GM18499 (cell line): ENCODE measurements around the gene MED23.

Experiments
- ATAC-seq: cut with Tn5 transposase; IDR thresholded peaks from one replicate; pipeline ENCODE4 v1.9.1; 2021; ENCODE audit warnings: moderate number of reproducible peaks; ENCODE audit not compliant: insufficient read depth, unreplicated experiment

Gene MED23

DNA sequence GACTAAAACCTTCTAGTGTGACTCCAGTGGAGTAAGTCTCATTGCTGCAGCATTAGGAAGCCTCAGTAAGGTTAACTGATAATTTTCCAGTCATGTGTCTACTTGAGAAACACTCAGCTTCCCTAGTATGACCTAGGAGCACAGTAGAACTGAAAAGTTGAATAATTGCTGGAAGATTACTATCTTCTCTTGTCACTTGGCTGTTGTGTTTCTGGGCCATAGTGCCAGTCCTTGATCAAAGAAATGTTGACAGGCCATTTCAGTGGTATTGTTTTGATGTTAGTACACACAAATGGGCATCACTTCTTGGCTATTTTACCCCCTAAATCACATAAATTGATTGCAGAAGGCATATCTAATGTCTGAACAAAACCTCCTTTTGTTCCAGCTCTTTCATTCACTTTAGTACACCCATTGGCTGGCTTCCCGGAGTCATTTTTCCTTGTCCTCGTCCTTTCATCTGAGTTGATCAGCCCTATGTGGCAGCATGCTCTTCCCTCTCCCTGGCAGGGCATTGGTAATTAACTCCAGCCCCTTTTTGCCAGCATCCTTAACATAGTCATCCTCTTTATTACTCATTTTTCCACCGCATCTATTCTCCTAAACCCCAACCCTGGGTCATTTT is 15.1 kb upstream of the MED23 start:
- no peak for ATAC-seq

DNA sequence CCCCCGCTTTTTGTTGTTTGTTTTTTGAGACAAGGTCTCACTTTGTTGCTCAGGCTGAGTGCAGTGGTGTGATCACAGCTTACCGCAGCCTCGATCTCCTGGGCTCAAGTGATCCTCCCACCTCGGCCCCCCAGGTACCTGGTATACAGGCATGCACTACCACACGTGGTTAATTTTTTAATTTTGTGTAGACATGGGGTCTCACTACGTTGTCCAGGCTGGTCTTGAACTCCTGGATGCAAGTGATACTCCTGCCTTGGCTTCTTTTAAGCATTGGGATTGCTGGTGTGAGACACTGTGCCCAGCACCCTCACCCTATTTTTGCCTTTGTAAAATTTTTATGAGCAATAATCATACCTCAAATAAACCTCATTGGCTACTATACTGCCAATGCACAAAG is 14.5 kb upstream of the MED23 start:
- no peak for ATAC-seq

DNA sequence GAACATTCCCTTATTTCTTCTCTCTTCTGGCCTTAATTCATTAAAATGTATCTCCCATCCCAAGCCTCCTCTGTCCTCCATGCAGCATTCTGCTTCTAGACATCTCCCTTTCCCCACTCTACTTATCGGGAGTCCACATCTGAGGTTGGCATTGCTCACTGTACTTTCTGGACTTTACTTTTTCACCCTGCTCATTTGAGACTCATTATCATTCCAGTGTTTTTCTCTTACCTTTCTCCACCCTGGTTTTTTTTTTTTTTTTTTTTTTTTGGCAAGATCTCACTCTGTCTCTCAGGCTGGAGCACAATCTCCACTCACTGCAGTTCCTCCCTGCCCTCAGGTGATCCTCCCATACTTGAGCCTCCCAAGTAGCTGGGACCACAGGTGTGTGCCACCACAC is 13.5 kb upstream of the MED23 start:
- ATAC-seq = no peak

DNA sequence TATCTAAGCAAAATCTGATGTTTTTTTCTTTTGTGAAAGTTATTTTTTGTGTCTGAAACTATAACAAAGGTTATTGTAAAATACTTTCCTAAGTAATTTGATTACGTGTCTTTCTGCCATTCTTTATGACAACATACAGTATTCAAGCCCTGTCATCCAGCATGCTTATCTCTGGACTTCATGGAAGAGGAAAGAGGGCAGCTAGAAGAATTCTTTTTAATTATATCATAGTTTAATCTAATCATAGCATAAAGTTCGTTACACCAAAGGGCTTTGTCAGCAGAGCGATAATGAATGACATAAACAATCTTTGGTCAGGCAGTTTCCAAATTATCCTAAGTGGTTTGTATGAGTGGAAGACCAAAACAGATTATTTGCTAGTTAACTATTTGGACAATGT is 12.5 kb upstream of the MED23 start:
- ATAC-seq = no peak

DNA sequence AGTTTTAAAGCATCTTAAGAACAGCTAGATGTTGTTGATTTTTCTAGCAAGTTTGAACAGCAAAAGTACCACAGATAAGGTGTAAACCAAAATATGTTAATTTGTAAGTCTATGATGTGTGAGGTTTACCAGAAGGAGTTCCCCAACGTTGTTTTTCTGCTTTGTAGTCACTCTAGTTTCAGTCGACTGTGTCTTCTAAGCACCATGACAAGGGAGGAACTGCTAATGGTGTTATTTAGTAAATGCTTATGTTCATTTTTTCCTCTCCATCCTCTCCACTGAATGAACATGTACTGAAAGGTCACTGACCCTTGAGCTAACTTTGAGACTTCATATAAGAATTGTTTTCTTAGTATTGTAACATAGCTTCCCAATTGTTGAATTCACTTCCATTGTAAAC is 12.1 kb upstream of the MED23 start:
- ATAC-seq = no peak

DNA sequence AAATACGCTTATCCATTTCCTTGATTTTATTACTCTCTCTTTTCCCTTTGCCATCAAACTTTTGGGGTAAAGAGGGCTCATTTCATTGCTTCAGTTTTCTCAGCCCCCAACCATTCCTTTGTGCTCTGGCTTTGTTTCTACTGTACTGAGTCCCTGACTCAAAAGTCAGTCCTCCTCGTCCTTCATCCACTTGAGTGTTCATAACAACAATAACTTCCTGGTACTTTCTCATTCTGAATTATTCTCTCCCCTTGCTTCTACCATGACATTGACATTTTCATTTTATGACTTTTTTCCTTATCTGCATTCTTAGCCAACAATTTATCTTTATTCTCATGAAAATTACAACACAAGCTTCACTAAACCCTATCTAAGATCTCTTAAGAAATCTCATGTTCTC is 10.0 kb upstream of the MED23 start:
- no peak for ATAC-seq

DNA sequence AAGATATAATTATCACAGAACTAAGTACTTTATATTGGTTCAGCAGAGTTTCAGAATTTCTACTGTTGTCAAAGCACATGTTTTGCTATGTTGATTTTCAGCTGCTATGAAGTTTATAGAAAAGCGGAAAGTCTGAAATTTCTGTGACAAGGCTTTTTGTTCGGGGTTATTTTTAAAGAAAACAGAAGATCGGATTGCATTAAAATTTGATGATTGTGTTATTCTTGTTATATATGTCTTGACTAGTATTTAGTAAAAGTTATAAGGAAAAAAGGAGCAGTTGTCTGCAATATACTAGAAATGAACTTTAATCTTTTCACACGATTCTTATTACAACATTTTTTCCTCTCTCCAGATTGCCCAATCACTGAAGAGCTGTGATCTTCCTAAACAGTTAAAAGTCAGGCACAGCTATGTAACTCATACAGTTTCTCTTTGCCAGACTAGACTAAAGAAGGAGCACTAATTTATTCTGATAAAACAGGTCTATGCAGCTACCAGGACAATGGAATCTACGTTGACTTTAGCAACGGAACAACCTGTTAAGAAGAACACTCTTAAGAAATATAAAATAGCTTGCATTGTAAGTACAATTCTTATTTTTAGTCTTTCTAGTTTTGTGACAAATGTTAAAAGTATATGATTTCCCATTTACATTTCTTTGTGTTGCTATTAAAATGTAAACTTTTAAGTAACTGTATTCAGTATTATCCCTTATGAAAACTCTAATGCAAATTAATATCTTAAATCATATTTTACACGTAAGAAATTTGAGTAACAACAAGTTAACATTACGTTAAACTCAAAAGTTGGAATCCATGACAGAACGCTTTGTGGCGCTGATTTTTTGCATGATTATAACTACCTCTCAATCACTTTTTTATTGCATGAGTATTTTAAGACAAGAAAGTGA is 9.1 kb upstream of the MED23 start, which contains the start of gene ENPP3:
ENPP3 (plus strand) TSS at position 423 of the 913 bp plus-strand sequence; CDS start at position 506, 83 bp downstream.
- no peak for ATAC-seq

DNA sequence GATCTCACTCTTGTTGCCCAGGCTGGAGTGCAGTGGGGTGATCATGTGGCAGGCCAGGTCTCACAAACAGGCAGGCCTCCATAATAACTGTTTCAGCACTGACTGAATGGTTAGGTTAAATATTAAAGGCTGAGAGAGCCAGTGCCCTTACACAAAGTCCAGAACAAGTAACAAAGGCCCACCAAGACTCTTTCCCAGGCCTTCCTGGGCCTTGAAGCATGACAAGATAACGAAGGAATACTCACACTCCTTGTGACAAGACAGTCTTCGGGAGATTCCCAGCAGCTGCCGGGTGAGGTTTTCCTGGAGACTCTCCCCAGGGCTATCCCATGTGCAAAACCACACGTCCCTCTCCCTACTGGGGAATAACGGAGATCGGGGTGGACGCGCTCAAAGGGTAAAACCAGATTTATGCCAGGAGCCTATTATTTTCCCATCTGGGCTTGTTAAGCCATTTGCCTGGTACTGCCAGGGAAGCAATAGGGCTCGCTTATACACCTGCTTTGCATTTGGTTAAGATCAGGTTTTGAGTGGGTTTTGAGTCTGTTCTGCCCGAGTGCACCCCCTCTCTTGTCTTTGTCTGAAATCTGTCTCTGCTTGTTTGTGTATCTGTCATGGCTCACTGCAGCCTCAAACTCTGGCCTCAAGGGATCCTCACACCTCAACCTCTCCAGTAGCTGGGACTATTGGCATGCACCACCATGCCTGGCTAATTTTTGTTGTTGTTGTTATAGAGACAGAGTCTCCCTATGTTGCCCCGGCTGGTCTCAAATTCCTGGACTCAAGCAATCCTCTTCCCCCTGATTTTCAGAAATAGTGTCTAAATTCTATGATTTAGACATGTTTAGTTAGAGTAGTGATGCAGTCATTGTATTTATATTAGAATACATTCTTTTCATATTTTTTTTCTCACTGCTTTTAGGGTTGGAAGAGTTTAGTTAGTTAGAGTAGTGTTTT is 7.6 kb upstream of the MED23 start:
- peak; percentile 78 for ATAC-seq

DNA sequence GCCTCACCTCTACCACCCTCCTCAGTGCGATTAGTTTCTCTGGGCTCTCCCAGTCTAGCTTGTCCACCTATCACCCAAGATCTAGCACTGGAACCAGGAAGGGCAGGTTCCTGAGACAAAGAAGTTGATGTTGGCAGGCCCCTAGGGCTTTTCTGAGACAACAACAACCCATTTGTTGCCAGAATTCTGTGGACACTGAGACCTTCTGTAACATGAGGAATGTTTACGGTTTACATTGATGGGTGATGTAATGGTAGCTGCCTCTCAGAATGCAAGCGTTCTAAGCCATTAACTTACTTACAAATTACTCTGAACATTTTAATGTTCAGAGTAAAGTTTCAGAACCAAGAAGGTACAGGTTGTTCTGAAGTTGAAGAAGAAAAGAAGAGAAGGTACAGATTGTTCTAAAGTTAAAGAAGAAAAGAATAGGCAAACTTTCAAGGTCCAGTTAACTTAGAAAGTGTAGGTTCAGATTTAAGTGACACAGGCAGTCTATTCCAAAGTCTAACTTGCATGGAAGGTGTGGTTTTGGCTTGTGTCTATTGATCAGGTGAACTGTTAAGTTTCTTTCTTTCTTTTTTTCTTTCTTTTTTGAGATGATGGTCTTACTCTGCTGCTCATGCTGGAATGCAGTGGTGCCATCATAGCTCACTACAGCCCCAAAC is 3.7 kb upstream of the MED23 start:
- ATAC-seq = no peak

DNA sequence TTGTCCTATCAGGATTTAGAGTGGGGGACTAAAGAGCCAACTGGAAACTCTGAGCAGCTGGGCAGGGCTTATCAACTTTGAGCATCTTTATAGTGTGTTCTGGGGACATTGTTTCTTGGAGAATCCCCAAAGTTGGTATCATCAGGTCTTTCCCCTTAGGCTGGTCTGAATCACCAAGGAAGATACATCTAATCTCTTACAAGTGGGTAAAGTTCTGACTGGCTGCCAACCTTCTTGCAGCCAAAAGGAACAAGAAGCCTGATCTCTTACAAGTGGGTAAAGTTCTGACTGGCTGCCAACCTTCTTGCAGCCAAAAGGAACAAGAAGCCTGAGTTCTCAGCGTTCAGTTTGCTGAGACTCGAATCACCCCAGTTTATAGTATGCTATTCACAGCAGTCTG is 1.6 kb upstream of the MED23 start:
- ATAC-seq = no peak

DNA sequence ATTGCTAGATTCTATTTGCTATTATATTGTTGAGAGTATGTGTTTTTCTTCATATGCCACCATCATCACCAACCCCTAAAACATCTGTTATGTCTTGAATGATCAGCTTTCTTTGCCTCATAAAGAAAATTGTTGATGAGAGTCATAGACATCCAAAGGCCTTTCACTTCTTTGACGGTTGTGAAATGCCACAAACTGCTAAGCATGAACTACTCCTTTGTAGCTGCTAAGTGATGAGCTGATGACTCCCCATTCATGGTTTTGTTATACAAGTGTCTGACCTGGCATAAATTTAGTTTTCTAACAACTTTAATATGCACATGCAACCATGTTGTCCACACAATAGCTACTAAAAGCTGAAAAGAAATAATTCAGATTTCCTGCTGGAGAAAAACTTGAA is 684 bp upstream of the MED23 start:
- ATAC-seq = no peak

DNA sequence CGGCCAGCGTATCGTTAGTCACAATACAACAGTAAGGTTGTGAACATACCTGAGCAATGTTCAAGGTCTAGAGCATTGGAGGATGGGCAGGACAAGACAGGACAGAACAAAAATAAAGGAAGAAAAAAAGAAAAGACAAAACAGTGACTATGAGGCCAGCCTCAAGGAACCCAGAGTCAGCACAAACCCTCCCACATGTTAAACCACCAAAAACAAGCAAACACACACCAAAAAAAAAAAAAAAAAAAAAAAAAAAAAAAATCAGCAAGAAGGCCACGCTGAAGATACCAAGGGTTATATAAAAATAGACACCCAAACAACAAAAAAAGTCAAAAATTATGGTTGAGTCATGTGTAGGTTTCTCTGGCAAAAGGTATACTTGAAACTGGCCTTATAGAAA is 12.8 kb downstream of the MED23 start:
- ATAC-seq = no peak

DNA sequence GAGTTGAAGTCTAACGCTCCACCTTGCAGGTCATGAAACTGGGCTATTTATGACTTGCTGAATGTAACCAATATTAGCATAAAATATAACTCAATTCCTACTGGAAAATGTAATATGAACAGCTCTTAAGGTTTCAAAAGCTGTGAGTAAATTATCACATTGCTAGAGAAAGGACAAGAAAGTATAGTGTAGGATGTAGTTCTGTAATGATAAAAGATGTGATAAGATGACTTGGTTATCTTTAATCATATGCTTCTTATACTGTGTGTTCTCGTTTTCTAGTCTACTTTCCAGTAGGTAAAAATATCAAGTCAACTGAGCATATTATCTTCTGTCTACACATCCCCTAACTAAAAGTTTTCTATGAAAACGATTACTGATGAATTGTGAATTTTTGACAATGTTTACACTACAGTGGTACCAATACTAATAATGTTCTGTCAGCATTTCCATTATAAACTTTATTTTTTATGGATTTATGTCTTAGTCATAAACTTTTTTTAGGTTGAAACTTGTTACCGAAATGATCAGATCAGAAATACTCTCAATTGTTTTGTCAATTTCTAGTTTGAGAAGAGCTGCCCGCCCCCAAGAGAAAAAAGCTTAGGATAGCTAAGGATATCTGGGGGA is 14.6 kb downstream of the MED23 start:
- no peak for ATAC-seq

DNA sequence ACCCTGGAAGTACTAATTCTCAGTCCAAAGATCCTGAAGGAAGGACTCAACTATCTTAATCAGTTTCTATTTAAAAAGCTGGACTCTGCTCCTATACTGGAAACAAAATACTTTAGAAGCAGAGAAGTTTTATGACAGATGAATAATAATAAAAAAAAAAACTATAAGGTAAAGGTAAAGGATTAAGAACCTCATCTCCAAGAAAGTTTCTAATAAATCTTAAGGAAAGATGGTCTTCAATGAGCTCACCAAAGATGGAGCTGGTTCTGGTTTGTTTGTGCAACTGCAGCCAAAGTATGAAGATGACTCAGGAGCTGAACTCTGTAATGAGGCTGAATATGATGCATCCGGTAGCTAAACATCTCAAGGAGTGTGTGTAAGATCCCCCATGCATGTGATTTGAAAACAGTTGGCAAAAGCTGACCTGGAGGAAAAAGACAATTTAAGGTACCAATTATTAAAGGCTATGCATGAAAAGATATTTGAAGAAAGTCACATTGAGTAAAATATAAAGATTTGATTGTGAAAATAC is 25.2 kb downstream of the MED23 start:
- ATAC-seq = no peak

DNA sequence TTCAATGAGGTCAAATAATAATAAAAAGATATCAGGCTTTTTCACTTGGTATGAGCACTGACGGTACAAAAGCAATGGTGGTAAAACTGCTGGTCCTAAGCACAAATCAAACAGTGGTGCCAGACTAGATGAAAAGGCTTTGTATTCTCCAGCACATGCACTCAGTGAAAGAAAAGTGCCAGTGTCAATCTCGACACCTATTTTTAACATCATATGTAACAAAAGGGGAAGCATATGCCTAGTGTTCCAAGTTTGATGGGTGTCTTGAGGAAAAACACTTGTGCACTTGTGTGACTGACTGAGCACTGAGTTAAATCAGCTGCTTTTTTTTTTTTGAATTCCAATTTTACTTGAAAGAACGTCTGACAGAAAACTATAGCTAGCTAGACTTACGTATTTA is 27.3 kb downstream of the MED23 start:
- ATAC-seq = no peak

DNA sequence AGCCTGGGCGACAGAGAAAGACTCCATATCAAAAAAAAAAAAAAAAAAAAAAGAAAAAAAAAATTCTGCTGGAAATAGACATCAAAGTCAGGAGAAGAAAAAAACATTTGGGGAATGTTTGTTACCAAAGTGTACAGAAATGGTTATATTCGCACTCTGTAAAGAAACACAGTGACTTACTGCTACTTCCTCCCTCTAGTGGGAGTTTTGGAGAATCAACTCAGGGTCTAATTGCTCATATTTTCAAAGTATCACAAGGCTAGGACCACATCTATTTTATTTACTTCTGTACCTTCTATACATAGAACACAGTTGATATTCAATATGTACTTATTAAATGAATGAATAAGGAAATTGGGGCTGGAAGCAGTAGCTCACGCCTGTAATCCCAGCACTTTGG is 30.6 kb downstream of the MED23 start:
- no peak for ATAC-seq

DNA sequence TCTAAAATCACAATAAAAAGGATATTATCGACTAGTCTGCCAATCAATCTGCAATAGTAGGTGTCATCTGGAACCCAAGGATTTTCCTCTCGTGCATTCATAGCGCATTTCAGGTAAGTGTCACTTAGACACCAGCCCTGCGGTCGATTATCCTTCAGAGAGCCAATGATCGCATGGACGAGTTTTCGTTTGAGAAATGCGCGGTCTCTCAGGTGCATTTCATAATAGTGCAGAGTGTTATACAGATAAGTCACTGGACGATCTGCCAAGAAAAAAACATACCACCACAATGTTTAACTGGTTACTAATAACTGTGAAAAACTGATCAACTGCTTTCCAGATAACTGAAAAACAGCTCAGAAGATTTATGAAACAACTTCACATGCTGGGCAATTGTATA is 34.0 kb downstream of the MED23 start:
- ATAC-seq = no peak

DNA sequence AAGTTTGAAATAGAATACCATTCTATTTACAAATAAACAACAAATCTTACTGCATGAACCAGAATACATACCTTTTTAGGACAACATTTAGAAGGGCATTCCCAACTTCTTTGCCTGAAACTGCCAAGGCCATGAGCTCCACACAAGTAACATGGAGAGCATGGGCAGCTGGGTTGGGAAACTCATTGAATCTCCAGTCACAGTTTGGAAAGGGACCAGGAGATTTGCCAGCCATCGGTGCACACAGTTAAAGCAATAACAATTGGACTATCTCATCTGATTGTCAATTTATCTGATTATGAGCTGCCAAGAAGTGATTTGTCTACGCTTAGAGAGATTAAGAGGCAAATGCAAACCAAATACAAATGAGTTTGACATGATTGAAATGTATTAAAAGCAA is 35.1 kb downstream of the MED23 start:
- ATAC-seq = no peak

DNA sequence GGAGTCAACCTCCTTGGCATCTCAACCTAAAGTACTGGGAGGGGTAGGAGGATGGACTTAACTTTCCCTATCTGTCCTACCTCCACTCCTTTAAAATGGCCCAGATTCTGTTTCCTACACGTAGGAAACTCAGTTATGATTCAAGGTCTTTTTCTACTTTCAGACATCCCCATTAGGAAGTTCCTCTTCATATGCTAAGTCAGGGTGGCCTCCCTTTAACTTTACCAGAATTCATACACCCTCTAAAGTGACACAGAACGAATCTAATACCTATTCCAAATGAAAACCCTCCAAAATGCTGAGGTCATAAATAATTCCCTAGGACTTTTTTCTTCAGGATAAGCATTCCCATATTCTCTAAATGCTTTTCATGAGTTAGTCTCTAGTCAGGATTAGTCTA is 39.4 kb downstream of the MED23 start:
- no peak for ATAC-seq

DNA sequence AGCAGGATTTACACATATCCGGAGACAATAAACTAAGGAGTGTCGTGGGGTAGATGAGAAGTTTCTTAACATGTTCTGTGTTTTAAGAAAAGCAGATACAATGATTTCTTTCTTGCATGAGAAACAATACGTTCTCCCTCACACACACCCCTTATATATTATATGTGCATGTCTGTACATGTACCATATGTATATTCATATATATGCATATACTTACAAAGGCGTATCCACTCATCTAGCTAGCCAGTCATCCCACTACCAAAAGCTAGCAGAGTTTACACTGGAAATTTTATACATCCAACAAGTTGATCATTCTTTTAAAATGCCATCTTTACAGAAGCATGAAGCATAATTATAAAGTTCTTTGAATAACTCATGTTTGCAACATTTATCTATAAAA is 40.1 kb downstream of the MED23 start:
- no peak for ATAC-seq
